ENCODE results near the gene CASZ1. TPM values are rescaled to one million over a fixed set of nuclear protein-coding genes. Genes with fewer than 3 reads are reported as not detected.

Gene CASZ1
- total and polyA plus RNA-seq, 9 donors: 2.4 to 15.7 (median 4.0) TPM

- no peaks in the 10 kb centered on the region for H3K27me3 ChIP-seq
- no peaks in the 10 kb centered on the region for H3K36me3 ChIP-seq
- no peaks in the 10 kb centered on the region for H3K9me3 ChIP-seq
- no peaks in the 10 kb centered on the region for H3K4me1 ChIP-seq (ENCODE audit: insufficient read depth)
- TF ChIP-seq POLR2A (IDR thresholded peaks at IDR 0.05) (no peak), EP300 (IDR thresholded peaks at IDR 0.05) (no peak), CTCF (IDR thresholded peaks at IDR 0.05) (no peak)
- no peak overlapping the region for H3K27ac ChIP-seq
- no peak for DNase-seq
- H3K4me3 ChIP-seq: no peak overlapping the region
- intact Hi-C loops (cut with DNase I): no loop called here
- WGBS, 3 donors: 59 to 81% (median 75%) methylated on average over 9 of the region's 9 CpGs
Observed at GRCh38 chr1:10718083-10718415, 78.4 kb downstream of the CASZ1 start.

GRCh38 chr1:10717296-10718082 is 79.0 kb downstream of the CASZ1 start:
- Histone ChIP-seq H3K27me3 (no peaks in the 10 kb centered on the region), H3K9me3 (no peaks in the 10 kb centered on the region), H3K36me3 (no peaks in the 10 kb centered on the region), H3K4me3 (no peak overlapping the region), H3K4me1 (ENCODE audit: insufficient read depth) (no peaks in the 10 kb centered on the region), H3K27ac (no peak overlapping the region)
- WGBS, 3 donors: 50 to 66% (median 53%) methylated on average over 22 of the region's 22 CpGs
- no peak for DNase-seq
- no peak for TF ChIP-seq POLR2A (IDR thresholded peaks at IDR 0.05)
- TF ChIP-seq CTCF (IDR thresholded peaks at IDR 0.05): no peak
- TF ChIP-seq EP300 (IDR thresholded peaks at IDR 0.05): no peak
- intact Hi-C loops (cut with DNase I): no loop called here

- no peaks in the 10 kb centered on the region for H3K4me1 ChIP-seq (ENCODE audit: insufficient read depth)
- H3K27me3 ChIP-seq: no peaks in the 10 kb centered on the region
- TF ChIP-seq EP300 (IDR thresholded peaks at IDR 0.05): no peak
- TF ChIP-seq CTCF (IDR thresholded peaks at IDR 0.05): no peak
- no peak for TF ChIP-seq POLR2A (IDR thresholded peaks at IDR 0.05)
- DNase-seq: no peak
- 47 to 57% (median 54%) methylated on average over 10 of the region's 10 CpGs for WGBS, 3 donors
- no peak overlapping the region for H3K4me3 ChIP-seq
- H3K36me3 ChIP-seq: no peaks in the 10 kb centered on the region
- intact Hi-C loops (cut with DNase I): no loop called here
- no peaks in the 10 kb centered on the region for H3K9me3 ChIP-seq
- no peak overlapping the region for H3K27ac ChIP-seq
Observed at GRCh38 chr1:10716840-10717239, 79.6 kb downstream of the CASZ1 start.

- TF ChIP-seq POLR2A (IDR thresholded peaks at IDR 0.05): no peak
- H3K4me3 ChIP-seq: no peak overlapping the region
- H3K27me3 ChIP-seq: no peaks in the 10 kb centered on the region
Observed at GRCh38 chr1:10714337-10715114, 81.9 kb downstream of the CASZ1 start.

GRCh38 chr1:10713614-10714013 is 82.8 kb downstream of the CASZ1 start:
- WGBS, 3 donors: 82 to 87% (median 84%) methylated on average over 7 of the region's 7 CpGs
- H3K9me3 ChIP-seq: no peaks in the 10 kb centered on the region
- H3K4me3 ChIP-seq: no peak overlapping the region
- H3K36me3 ChIP-seq: no peaks in the 10 kb centered on the region
- intact Hi-C loops (cut with DNase I): no loop called here
- DNase-seq: no peak
- no peaks in the 10 kb centered on the region for H3K27me3 ChIP-seq
- no peak overlapping the region for H3K27ac ChIP-seq
- TF ChIP-seq POLR2A (IDR thresholded peaks at IDR 0.05) (no peak), CTCF (IDR thresholded peaks at IDR 0.05) (no peak), EP300 (IDR thresholded peaks at IDR 0.05) (no peak)
- no peaks in the 10 kb centered on the region for H3K4me1 ChIP-seq (ENCODE audit: insufficient read depth)

More at GRCh38 chr1:10714337-10715114, 81.9 kb downstream of the CASZ1 start:
- no peaks in the 10 kb centered on the region for H3K4me1 ChIP-seq (ENCODE audit: insufficient read depth)
- WGBS, 3 donors: 54 to 66% (median 60%) methylated on average over 22 of the region's 22 CpGs
- DNase-seq: no peak
- no peaks in the 10 kb centered on the region for H3K36me3 ChIP-seq
- no peak overlapping the region for H3K27ac ChIP-seq
- no peaks in the 10 kb centered on the region for H3K9me3 ChIP-seq
- intact Hi-C loops (cut with DNase I): no loop called here
